ENCODE data around the gene GSTCD. TPM values are rescaled to one million over a fixed set of nuclear protein-coding genes. Genes with fewer than 3 reads are reported as not detected.

Gene GSTCD
- total RNA-seq, 1 experiment from 2014 or later = 21.3 TPM

DNA sequence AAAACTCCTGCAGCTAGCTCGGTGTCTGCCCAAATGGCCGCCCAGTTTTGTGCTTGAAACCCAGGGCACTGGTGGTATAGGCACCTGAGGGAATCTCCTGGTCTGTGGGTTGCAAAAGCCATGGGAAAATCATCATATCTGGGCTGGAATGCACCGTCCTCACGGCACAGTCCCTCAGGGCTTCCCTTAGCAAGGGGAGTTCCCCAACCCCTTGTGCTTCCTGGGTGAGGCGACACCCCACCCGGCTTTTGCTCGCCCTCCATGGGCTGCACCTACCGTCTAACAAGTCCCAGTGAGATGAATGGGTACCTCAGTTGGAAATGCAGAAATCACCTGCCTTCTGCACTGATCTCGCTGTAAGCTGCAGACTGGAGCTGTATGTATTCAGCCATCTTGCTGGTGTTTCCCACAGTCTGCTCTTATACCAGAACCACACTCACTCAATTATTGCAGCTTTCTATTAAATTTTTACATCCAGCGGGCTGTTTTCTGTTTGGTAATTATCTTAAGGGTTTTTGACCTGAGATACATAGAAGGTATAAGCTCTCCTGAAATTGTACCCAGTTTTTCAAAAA, 150.0 kb downstream of the GSTCD start:
- ChIA-PET POLR2A (no interaction called here), CTCF (no interaction called here)
- H3K27me3 ChIP-seq (replicated peaks; ENCODE audit: control insufficient read depth, insufficient read depth, low read length) = no peaks in the 10 kb centered on the region
- BruUV-seq (replicated peaks) = no TSS peak
- peaks cover 3% of the 10 kb centered on the region for H3K27me3 Mint-ChIP-seq (ENCODE audit: insufficient read depth, unreplicated experiment)
- no peak overlapping the region for H3K4me3 Mint-ChIP-seq (ENCODE audit: unreplicated experiment)
- H3K4me1 ChIP-seq = no peaks in the 10 kb centered on the region
- no peaks in the 10 kb centered on the region for H3K36me3 ChIP-seq (ENCODE audit: control insufficient read depth, insufficient read depth, low read length)
- no peaks in the 10 kb centered on the region for H3K4me1 Mint-ChIP-seq (ENCODE audit: low read depth, unreplicated experiment)
- H3K9me3 Mint-ChIP-seq (ENCODE audit: unreplicated experiment) = peaks cover 39% of the 10 kb centered on the region
- H3K9me3 ChIP-seq = no peaks in the 10 kb centered on the region
- no peak overlapping the region for H3K4me3 ChIP-seq (ENCODE audit: low read depth, low read length)
- no peak for DNase-seq
- H3K36me3 Mint-ChIP-seq (ENCODE audit: insufficient read depth, unreplicated experiment) = no peaks in the 10 kb centered on the region
- intact Hi-C loops (cut with micrococcal nuclease; ENCODE audit: unreplicated experiment) = no loop called here
- TF ChIP-seq, protein P1, sequence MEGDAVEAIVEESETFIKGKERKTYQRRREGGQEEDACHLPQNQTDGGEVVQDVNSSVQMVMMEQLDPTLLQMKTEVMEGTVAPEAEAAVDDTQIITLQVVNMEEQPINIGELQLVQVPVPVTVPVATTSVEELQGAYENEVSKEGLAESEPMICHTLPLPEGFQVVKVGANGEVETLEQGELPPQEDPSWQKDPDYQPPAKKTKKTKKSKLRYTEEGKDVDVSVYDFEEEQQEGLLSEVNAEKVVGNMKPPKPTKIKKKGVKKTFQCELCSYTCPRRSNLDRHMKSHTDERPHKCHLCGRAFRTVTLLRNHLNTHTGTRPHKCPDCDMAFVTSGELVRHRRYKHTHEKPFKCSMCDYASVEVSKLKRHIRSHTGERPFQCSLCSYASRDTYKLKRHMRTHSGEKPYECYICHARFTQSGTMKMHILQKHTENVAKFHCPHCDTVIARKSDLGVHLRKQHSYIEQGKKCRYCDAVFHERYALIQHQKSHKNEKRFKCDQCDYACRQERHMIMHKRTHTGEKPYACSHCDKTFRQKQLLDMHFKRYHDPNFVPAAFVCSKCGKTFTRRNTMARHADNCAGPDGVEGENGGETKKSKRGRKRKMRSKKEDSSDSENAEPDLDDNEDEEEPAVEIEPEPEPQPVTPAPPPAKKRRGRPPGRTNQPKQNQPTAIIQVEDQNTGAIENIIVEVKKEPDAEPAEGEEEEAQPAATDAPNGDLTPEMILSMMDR (IDR thresholded peaks at IDR 0.05; ENCODE audit: insufficient read depth in 1 of 2, low read depth in 1 of 2, low read length in 1 of 2, severe bottlenecking in 1 of 2, unreplicated experiment in 1 of 2) = no peak
- no peak overlapping the region for H3K27ac Mint-ChIP-seq (ENCODE audit: unreplicated experiment)

DNA sequence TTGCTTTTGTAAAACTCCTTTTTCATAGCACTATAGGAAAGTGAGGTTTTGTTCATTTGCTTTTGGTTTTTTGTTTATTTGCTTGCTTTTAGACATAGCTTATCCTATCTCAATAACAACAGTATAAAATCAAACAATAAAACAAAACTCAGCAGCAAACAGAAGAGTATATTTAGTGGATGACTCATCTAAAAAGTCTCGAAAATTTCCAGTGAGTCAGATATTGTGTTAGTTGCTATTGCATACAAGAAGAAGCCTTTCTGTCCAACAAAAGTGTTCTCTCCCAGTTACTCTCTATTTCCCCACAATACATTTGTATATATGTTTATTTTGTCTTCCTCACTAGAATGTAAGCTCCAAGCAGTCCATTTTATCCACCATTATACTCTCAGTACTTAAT, 150.6 kb downstream of the GSTCD start:
- TF ChIP-seq, protein P1 (IDR thresholded peaks at IDR 0.05; ENCODE audit: insufficient read depth in 1 of 2, low read depth in 1 of 2, low read length in 1 of 2, severe bottlenecking in 1 of 2, unreplicated experiment in 1 of 2) = no peak
- no peaks in the 10 kb centered on the region for H3K27me3 ChIP-seq (replicated peaks; ENCODE audit: control insufficient read depth, insufficient read depth, low read length)
- H3K9me3 ChIP-seq = no peaks in the 10 kb centered on the region
- no peaks in the 10 kb centered on the region for H3K36me3 ChIP-seq (ENCODE audit: control insufficient read depth, insufficient read depth, low read length)
- H3K9me3 Mint-ChIP-seq (ENCODE audit: unreplicated experiment) = peaks cover 39% of the 10 kb centered on the region
- no peaks in the 10 kb centered on the region for H3K4me1 ChIP-seq
- no peak overlapping the region for H3K27ac Mint-ChIP-seq (ENCODE audit: unreplicated experiment)
- BruUV-seq (replicated peaks) = no TSS peak
- POLR2A ChIA-PET = no interaction called here
- CTCF ChIA-PET = no interaction called here
- H3K4me1 Mint-ChIP-seq (ENCODE audit: low read depth, unreplicated experiment) = no peaks in the 10 kb centered on the region
- peaks cover 3% of the 10 kb centered on the region for H3K27me3 Mint-ChIP-seq (ENCODE audit: insufficient read depth, unreplicated experiment)
- no peak overlapping the region for H3K4me3 ChIP-seq (ENCODE audit: low read depth, low read length)
- no peak for DNase-seq
- H3K4me3 Mint-ChIP-seq (ENCODE audit: unreplicated experiment) = no peak overlapping the region
- no peaks in the 10 kb centered on the region for H3K36me3 Mint-ChIP-seq (ENCODE audit: insufficient read depth, unreplicated experiment)
- intact Hi-C loops (cut with micrococcal nuclease; ENCODE audit: unreplicated experiment) = no loop called here

DNA sequence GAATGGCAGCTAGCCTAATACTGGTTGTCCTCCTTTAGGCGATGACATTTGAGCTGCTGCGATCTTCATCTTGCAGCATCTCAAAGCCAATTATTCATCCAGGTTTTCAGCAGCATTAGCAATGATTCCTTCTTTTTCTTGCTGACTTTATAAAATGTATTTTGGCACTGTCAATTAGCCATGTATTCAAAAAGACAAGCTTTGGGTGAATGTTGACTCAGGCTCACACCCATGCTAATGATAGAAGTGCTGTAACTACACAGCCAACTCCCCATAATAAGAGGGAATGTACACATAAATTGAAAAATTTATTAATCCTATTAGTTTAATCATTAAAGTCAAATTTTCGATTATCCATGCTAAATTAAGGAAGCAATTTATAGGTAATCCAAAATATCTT, 162.4 kb downstream of the GSTCD start:
- Mint-ChIP-seq H3K4me1 (ENCODE audit: low read depth, unreplicated experiment) (no peaks in the 10 kb centered on the region), H3K36me3 (ENCODE audit: insufficient read depth, unreplicated experiment) (no peaks in the 10 kb centered on the region)
- no TSS peak for BruUV-seq (replicated peaks)

More for the DNA sequence above, 162.4 kb downstream of the GSTCD start:
- POLR2A ChIA-PET = no interaction called here
- no peaks in the 10 kb centered on the region for H3K4me1 ChIP-seq
- no peak overlapping the region for H3K4me3 Mint-ChIP-seq (ENCODE audit: unreplicated experiment)
- TF ChIP-seq, protein P1 (IDR thresholded peaks at IDR 0.05; ENCODE audit: insufficient read depth in 1 of 2, low read depth in 1 of 2, low read length in 1 of 2, severe bottlenecking in 1 of 2, unreplicated experiment in 1 of 2) = no peak
- H3K27me3 Mint-ChIP-seq (ENCODE audit: insufficient read depth, unreplicated experiment) = no peaks in the 10 kb centered on the region
- H3K4me3 ChIP-seq (ENCODE audit: low read depth, low read length) = no peak overlapping the region
- no peak overlapping the region for H3K27ac Mint-ChIP-seq (ENCODE audit: unreplicated experiment)
- H3K36me3 ChIP-seq (ENCODE audit: control insufficient read depth, insufficient read depth, low read length) = no peaks in the 10 kb centered on the region
- intact Hi-C loops (cut with micrococcal nuclease; ENCODE audit: unreplicated experiment) = no loop called here
- H3K27me3 ChIP-seq (replicated peaks; ENCODE audit: control insufficient read depth, insufficient read depth, low read length) = no peaks in the 10 kb centered on the region
- CTCF ChIA-PET = no interaction called here
- no peaks in the 10 kb centered on the region for H3K9me3 Mint-ChIP-seq (ENCODE audit: unreplicated experiment)
- no peaks in the 10 kb centered on the region for H3K9me3 ChIP-seq
- no peak for DNase-seq
